Upper lobe of left lung (tissue), 6 donors: Measurements from ENCODE around the gene GPR183. TPM values are rescaled to one million over a fixed set of nuclear protein-coding genes. Genes with fewer than 3 reads are reported as not detected.

ENCODE experiments used
- ATAC-seq, 2 donors: fragments of 200-7000 bp; cut with Tn5 transposase; one replicate each; pipeline ENCODE4 v1.9.1; 2022; ENCODE audit warnings: mild to moderate bottlenecking in 2 of 2, moderate library complexity in 2 of 2; ENCODE audit not compliant: low FRiP score in 2 of 2
- DNase-seq, 2 donors: peaks; one replicate each; pipeline ENCODE4 v3.0.0-alpha.2; 2019 to 2020
- H3K27ac ChIP-seq, 4 donors: fragments of 200-600 bp; sonication (generic); one replicate each; pipeline ENCODE4 v1.5.1; 2016 to 2019
- H3K27me3 ChIP-seq, 4 donors: fragments of 200-600 bp; sonication (generic); one replicate each; pipeline ENCODE4 v1.5.1; 2017 to 2019
- H3K36me3 ChIP-seq, 4 donors: fragments of 200-600 bp; sonication (generic); one replicate each; pipeline ENCODE4 v1.5.1; 2016 to 2019
- H3K4me1 ChIP-seq, 4 donors: fragments of 200-600 bp; sonication (generic); one replicate each; pipeline ENCODE4 v1.5.1; 2018 to 2019
- H3K4me3 ChIP-seq, 4 donors: fragments of 200-600 bp; sonication (generic); one replicate each; pipeline ENCODE4 v1.5.1; 2017 to 2019; ENCODE audit warnings: mild to moderate bottlenecking in 2 of 4, moderate library complexity in 1 of 4
- H3K9me3 ChIP-seq, 4 donors: fragments of 200-600 bp; sonication (generic); one replicate each; pipeline ENCODE4 v1.5.1; 2018 to 2019
- CTCF ChIP-seq, 6 experiments: fragments of 450-650 bp in 4 of 6; fragments of 200-600 bp in 2 of 6; sonication (generic) in 2 of 6; IDR thresholded peaks; one replicate each; pipeline ENCODE4 v1.5.1; 2016 to 2019; ENCODE audit warnings: antibody characterized with exemption in 6 of 6
- EP300 ChIP-seq, 4 donors: sonication (generic); formaldehyde crosslinking; IDR thresholded peaks; one replicate each; pipeline ENCODE4 v1.5.1; 2017; ENCODE audit warnings: antibody characterized with exemption in 4 of 4, control low read depth in 2 of 4
- POLR2A ChIP-seq, 4 donors: fragments of 450-650 bp; IDR thresholded peaks; one replicate each; pipeline ENCODE4 v1.5.1; 2016 to 2017; ENCODE audit warnings: antibody characterized with exemption in 4 of 4, mild to moderate bottlenecking in 2 of 4
- POLR2AphosphoS5 ChIP-seq, 2 donors: sonication (generic); formaldehyde crosslinking; IDR thresholded peaks; one replicate each; pipeline ENCODE4 v1.5.1; 2017; ENCODE audit warnings: antibody characterized with exemption in 2 of 2
- WGBS, 2 donors: methylation state at CpG; one replicate each; pipeline ENCODE4 v1.1.5; 2017 to 2018; 5-methylcytosine and 5-hydroxymethylcytosine counted together
- total RNA-seq, 6 donors: library from RNA; depleted of rRNA in 4 of 6; stranded (reverse); fragments of >200 nt in 4 of 6; gene quantifications; one replicate each; pipeline versions ENCODE4 v1.1.0 to v1.2.1, GENCODE V29; 2016 to 2021
- donor health status: DM: no; HTN: no; CAD: no; lungs with moderate emphysema.
- donor health status: DM: no; HTN: yes; CAD: no; lungs with severe emphysema.

Gene GPR183
- total RNA-seq, 6 donors from 2014 or later = 2.6 to 13.5 (median 10.0) TPM

GRCh38 chr13:99301913-99302636 is 5.1 kb downstream of the GPR183 start:
- Histone ChIP-seq H3K36me3 (no peaks in the 10 kb centered on the region), H3K27me3 (no peaks in the 10 kb centered on the region), H3K4me3 (no peak overlapping the region), H3K9me3 (no peaks in the 10 kb centered on the region), H3K27ac (no peak overlapping the region), H3K4me1 (no peaks in the 10 kb centered on the region)
- DNase-seq = no peak
- WGBS, 2 donors = 78 to 86% methylated on average over 1 of the region's 1 CpG
- ATAC-seq = no peak
- no peak for TF ChIP-seq POLR2A (IDR thresholded peaks at IDR 0.05)
- TF ChIP-seq POLR2AphosphoS5 (IDR thresholded peaks at IDR 0.05) = no peak
- TF ChIP-seq CTCF (IDR thresholded peaks at IDR 0.05) = no peak
- no peak for TF ChIP-seq EP300 (IDR thresholded peaks at IDR 0.05)

GRCh38 chr13:99301056-99301838 is 6.0 kb downstream of the GPR183 start:
- H3K9me3 ChIP-seq = no peaks in the 10 kb centered on the region
- ATAC-seq (no peak), DNase-seq (no peak)
- H3K27me3 ChIP-seq = no peaks in the 10 kb centered on the region
- H3K36me3 ChIP-seq = no peaks in the 10 kb centered on the region
- TF ChIP-seq EP300 (IDR thresholded peaks at IDR 0.05) (no peak), POLR2AphosphoS5 (IDR thresholded peaks at IDR 0.05) (no peak), CTCF (IDR thresholded peaks at IDR 0.05) (no peak), POLR2A (IDR thresholded peaks at IDR 0.05) (no peak)
- no peak overlapping the region for H3K4me3 ChIP-seq
- 83 to 84% methylated on average over 7 of the region's 7 CpGs for WGBS, 2 donors
- H3K27ac ChIP-seq = peak overlapping the region in 1 of 4 donors; percentile 35
- no peaks in the 10 kb centered on the region for H3K4me1 ChIP-seq

GRCh38 chr13:99299920-99300341 is 7.3 kb downstream of the GPR183 start:
- H3K36me3 ChIP-seq = peaks cover 0 to 5% (median 0%) of the 10 kb centered on the region in 4 donors
- 77 to 84% methylated on average over 4 of the region's 4 CpGs for WGBS, 2 donors
- no peak for TF ChIP-seq POLR2AphosphoS5 (IDR thresholded peaks at IDR 0.05)
- TF ChIP-seq POLR2A (IDR thresholded peaks at IDR 0.05) = no peak
- no peak for TF ChIP-seq CTCF (IDR thresholded peaks at IDR 0.05)
- no peak for TF ChIP-seq EP300 (IDR thresholded peaks at IDR 0.05)
- ATAC-seq (no peak), DNase-seq (no peak)
- no peak overlapping the region for H3K4me3 ChIP-seq
- no peaks in the 10 kb centered on the region for H3K27me3 ChIP-seq
- no peak overlapping the region for H3K27ac ChIP-seq
- peaks cover 0 to 5% (median 0%) of the 10 kb centered on the region in 4 donors for H3K4me1 ChIP-seq
- H3K9me3 ChIP-seq = no peaks in the 10 kb centered on the region

- H3K36me3 ChIP-seq = peaks cover 0 to 7% (median 0%) of the 10 kb centered on the region in 4 donors
- H3K9me3 ChIP-seq = no peaks in the 10 kb centered on the region
- H3K4me1 ChIP-seq = peaks cover 0 to 6% (median 0%) of the 10 kb centered on the region in 4 donors
- ATAC-seq = no peak
- DNase-seq = no peak
- H3K27me3 ChIP-seq = no peaks in the 10 kb centered on the region
- TF ChIP-seq POLR2AphosphoS5 (IDR thresholded peaks at IDR 0.05) = no peak
- no peak overlapping the region for H3K27ac ChIP-seq
- no peak overlapping the region for H3K4me3 ChIP-seq
- 82 to 93% methylated on average over 4 of the region's 4 CpGs for WGBS, 2 donors
Observed at GRCh38 chr13:99299256-99299919, 7.8 kb downstream of the GPR183 start.

GRCh38 chr13:99298056-99298455 is 9.1 kb downstream of the GPR183 start:
- H3K27ac ChIP-seq = no peak overlapping the region
- H3K4me1 ChIP-seq = peaks cover 0 to 6% (median 0%) of the 10 kb centered on the region in 4 donors
- H3K36me3 ChIP-seq = peaks cover 0 to 7% (median 0%) of the 10 kb centered on the region in 4 donors
- TF ChIP-seq POLR2AphosphoS5 (IDR thresholded peaks at IDR 0.05) (no peak), EP300 (IDR thresholded peaks at IDR 0.05) (no peak), CTCF (IDR thresholded peaks at IDR 0.05) (no peak), POLR2A (IDR thresholded peaks at IDR 0.05) (no peak)
- ATAC-seq (no peak), DNase-seq (no peak)
- H3K9me3 ChIP-seq = no peaks in the 10 kb centered on the region
- WGBS, 2 donors = 94 to 98% methylated on average over 2 of the region's 2 CpGs
- H3K27me3 ChIP-seq = no peaks in the 10 kb centered on the region
- no peak overlapping the region for H3K4me3 ChIP-seq
